ENCODE results near the gene SYF2. TPM values are rescaled to one million over a fixed set of nuclear protein-coding genes. Genes with fewer than 3 reads are reported as not detected.
"Not testable (repeated sequence)": the region's sequence is repeated elsewhere in the genome, so short reads cannot be mapped to it uniquely, and the experiment has no call there.

The SYF2 gene
- polyA plus RNA-seq (ENCODE audit: insufficient read length in 4 of 4) = 100 to 1,000 TPM in 2 of 4 donors, 10 to 100 TPM in 2; 92.8 to 122 (median 107) TPM

GRCh38 chr1:25232027-25232865 lies at the start of gene SYF2:
Gene SYF2 (minus strand): TSS chr1:25232502. CDS start chr1:25232467, 35 bp downstream.
- DNase-seq (ENCODE audit: low read depth in 4 of 4, low spot score in 2 of 4) = peak; percentile 90 to 96 (median 93)

- not testable (repeated sequence) for DNase-seq (ENCODE audit: low read depth in 4 of 4, low spot score in 2 of 4)
These were observed 47.4 kb upstream of the SYF2 start for GRCh38 chr1:25279693-25280111.

DNA sequence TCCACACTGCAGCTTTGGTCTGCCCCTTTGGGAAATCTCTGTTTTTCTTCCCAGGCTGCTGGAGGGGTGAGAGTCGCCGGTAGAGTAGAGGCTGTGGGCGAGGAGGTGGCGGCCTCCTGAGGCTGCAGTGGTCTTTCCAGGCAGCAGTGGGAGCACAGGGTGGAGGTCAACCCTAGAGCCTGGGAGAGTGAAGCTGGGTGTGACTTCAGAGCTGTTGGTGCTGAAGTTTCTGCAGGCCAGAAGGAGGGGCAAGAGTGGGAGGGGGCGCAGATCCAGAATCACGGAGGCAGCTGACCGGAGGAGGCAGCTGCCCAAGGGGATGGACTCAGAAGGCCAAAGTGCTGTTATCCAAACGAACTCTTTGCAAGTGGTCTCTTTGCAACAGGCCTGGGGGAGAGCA lies 46.5 kb upstream of the SYF2 start:
- DNase-seq (ENCODE audit: low read depth in 4 of 4, low spot score in 2 of 4) = not testable (repeated sequence)

- not testable (repeated sequence) for DNase-seq (ENCODE audit: low read depth in 4 of 4, low spot score in 2 of 4)
These were observed 46.1 kb upstream of the SYF2 start for GRCh38 chr1:25278358-25278757.

DNA sequence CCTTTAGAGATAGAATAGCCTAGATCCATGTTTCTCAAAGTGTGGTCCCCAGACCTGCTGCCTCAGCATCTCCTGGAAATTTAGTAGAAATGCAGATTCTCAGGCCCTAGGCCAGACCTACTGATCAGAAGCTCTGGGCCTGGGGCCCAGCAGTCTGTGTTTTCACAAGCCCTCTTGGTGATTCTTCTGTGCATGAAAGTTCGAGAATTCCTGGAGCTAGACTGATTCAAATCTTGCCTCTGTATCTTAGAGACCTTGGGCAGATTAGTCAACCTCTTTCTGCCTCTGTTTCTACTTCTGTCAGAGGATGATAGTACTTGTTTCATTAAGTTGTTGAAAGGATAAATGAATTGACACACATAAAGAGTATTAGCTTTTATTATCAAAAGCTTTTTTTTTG lies 45.0 kb upstream of the SYF2 start:
- DNase-seq (ENCODE audit: low read depth in 4 of 4, low spot score in 2 of 4) = not testable (repeated sequence)

GRCh38 chr1:25275648-25276047 lies 43.3 kb upstream of the SYF2 start:
- DNase-seq (ENCODE audit: low read depth in 4 of 4, low spot score in 2 of 4) = not testable (repeated sequence)

GRCh38 chr1:25272238-25272637 lies 39.9 kb upstream of the SYF2 start, which contains the start of gene RHD:
Gene RHD (plus strand): TSS chr1:25272509. CDS start chr1:25272548, 39 bp downstream.
- not testable (repeated sequence) for DNase-seq (ENCODE audit: low read depth in 4 of 4, low spot score in 2 of 4)

DNA sequence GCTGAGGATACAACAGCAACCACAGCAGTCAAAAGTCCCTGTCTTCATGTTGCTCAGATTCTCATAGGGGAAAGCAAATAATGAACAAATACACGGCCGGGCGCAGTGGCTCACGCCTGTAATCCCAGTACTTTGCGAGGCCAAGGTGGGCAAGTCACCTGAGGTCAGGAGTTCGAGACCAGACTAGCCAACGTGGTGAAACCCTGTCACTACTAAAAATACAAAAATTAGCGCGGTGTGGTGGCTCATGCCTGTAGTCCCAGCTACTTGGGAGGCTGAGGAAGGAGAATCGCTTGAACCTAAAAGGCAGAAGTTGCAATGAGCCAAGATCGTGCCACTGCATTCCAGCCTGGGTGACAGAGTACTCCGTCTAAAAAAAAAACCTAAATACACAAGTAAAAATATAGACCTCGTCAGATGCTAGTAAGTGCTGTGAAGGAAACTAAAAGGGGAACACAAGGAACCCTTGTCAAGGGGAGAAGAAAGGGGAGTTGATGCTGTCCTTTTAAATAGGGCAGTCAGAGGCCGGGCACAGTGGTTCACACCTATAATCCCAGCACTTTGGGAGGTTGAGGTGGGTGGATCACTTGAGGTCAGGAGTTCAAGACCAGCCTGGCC lies 36.0 kb upstream of the SYF2 start:
- DNase-seq (ENCODE audit: low read depth in 4 of 4, low spot score in 2 of 4) = not testable (repeated sequence)

- DNase-seq (ENCODE audit: low read depth in 4 of 4, low spot score in 2 of 4) = peak in 1 of 4 donors; percentile 73
These were observed 35.2 kb upstream of the SYF2 start for GRCh38 chr1:25267288-25268142.

GRCh38 chr1:25266554-25267287 lies 34.4 kb upstream of the SYF2 start:
- not testable (repeated sequence) for DNase-seq (ENCODE audit: low read depth in 4 of 4, low spot score in 2 of 4)

GRCh38 chr1:25260336-25260735 lies 28.0 kb upstream of the SYF2 start:
- DNase-seq (ENCODE audit: low read depth in 4 of 4, low spot score in 2 of 4) = not testable (repeated sequence)

- DNase-seq (ENCODE audit: low read depth in 4 of 4, low spot score in 2 of 4) = not testable (repeated sequence)
These were observed 27.5 kb upstream of the SYF2 start for GRCh38 chr1:25259813-25260212.

DNA sequence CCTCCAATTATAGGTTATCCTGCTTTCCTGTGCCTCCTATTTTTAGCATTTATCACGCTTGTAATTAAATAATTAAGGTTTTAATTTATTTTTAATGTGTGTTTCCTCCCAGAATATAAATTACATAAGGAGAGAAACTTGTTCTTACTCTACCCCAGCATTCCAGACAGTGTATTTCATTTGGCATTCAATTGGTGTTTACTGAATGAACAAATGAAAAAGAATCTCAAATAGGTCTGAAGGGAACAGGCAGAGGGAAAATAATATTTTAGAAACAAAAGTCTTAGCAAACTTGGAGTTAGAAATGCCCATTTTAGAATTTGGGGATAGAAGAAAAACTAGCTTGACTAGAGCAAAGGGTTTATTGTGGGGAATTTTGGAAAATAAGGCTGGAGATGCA lies 24.9 kb upstream of the SYF2 start:
- DNase-seq (ENCODE audit: low read depth in 4 of 4, low spot score in 2 of 4) = no peak

DNA sequence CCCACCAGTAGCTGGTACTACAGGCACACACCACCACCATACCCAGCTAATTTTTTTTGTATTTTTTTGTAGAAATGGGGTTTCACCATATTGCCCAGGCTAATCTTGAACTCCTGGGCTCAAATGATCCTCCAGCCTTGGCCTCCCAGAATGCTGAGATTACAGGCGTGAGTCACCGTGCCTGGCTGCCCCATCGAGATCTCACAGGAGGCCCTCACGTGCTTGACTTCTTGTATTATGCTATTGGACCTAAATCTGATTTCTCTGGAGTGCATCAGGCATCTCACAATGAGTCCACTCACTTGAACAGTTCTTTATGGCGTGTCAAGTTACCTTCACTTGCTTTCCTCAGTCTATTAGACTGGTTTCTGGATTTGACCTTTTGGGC lies 24.3 kb upstream of the SYF2 start:
- no peak for DNase-seq (ENCODE audit: low read depth in 4 of 4, low spot score in 2 of 4)

DNA sequence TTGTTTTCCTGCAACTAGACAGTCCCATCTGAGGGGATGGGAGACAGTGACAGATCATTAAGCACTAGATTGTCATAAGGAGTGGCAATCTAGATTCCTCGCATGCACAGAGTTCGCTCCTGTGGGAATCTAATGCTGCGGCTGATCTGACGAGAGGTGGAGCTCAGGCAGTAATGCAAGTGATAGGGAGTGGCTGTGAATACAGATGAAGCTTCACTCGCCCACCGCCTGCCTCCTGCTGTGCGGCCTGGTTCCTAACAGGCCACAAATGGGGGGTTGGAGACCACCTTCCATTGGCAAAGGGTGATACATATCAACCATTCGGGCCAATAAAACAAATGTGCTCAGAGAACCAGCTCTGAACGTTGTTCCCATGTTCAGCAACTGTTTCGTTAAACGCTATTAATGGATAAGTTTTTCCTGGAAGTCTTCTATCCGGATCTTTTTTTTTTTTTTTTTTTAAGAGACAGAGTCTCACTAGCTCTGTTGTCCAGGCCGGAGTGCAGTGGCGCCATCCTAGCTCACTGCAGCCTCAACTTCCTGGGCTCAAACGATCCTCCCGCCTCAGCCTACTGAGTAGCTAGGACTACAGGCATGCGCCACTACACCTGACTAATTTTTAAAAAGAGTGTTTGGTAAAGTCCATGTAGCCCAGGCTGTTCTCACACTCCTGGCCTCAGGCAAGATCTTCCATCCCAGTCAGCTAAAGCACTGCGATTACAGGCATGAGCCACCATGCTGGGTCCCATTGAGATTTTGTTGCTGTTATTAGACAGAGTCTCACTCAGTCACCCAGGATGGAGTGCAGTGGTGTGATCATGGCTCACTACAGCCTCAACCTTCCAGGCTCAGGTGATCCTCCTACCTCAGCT lies 23.6 kb upstream of the SYF2 start:
- DNase-seq (ENCODE audit: low read depth in 4 of 4, low spot score in 2 of 4) = no peak

- no peak for DNase-seq (ENCODE audit: low read depth in 4 of 4, low spot score in 2 of 4)
These were observed 21.6 kb upstream of the SYF2 start for GRCh38 chr1:25253911-25254310.

- no peak for DNase-seq (ENCODE audit: low read depth in 4 of 4, low spot score in 2 of 4)
These were observed 15.8 kb upstream of the SYF2 start for GRCh38 chr1:25247829-25248754.

Data from left renal cortex interstitium (tissue), 4 donors.